H9 (cell line): Measurements from ENCODE around the gene EFHD2. TPM values are rescaled to one million over a fixed set of nuclear protein-coding genes. Genes with fewer than 3 reads are reported as not detected.
A peak's percentile ranks its signal among the peaks of the same experiment; 100 is the strongest.

ENCODE experiments used
- DNase-seq: peaks from one replicate; pipeline ENCODE4 v3.0.0-alpha.2; 2017
- H2AFZ ChIP-seq: one replicate; pipeline ENCODE4 v1.6.1; 2013; ENCODE audit warnings: mild to moderate bottlenecking, low read length, control low read depth, moderate library complexity
- H2AK5ac ChIP-seq: 2 replicates; pipeline ENCODE4 v1.6.1; 2013; ENCODE audit warnings: low read length, control low read depth, mixed read lengths; ENCODE audit not compliant: insufficient read length
- H2BK120ac ChIP-seq: one replicate; pipeline ENCODE4 v1.6.1; 2013; ENCODE audit warnings: low read depth, mild to moderate bottlenecking, low read length, control low read depth, inconsistent platforms; ENCODE audit not compliant: poor library complexity, severe bottlenecking
- H2BK12ac ChIP-seq: 2 replicates; pipeline ENCODE4 v1.6.1; 2013; ENCODE audit warnings: low read length, control low read depth, mixed read lengths, low read depth; ENCODE audit not compliant: insufficient read length
- H2BK15ac ChIP-seq: 2 replicates; pipeline ENCODE4 v1.6.1; 2013; ENCODE audit warnings: low read depth, low read length, control low read depth
- H2BK20ac ChIP-seq: one replicate; pipeline ENCODE4 v1.6.1; 2013; ENCODE audit warnings: low read depth, mild to moderate bottlenecking, low read length, control low read depth, inconsistent platforms; ENCODE audit not compliant: poor library complexity, severe bottlenecking
- H2BK5ac ChIP-seq: 2 replicates; pipeline ENCODE4 v1.6.1; 2013; ENCODE audit warnings: low read length, control low read depth, mixed read lengths; ENCODE audit not compliant: insufficient read length
- H3K14ac ChIP-seq: 2 replicates; pipeline ENCODE4 v1.6.1; 2013; ENCODE audit warnings: low read length, control low read depth; ENCODE audit not compliant: insufficient read depth
- H3K18ac ChIP-seq: 2 replicates; pipeline ENCODE4 v1.6.1; 2013; ENCODE audit warnings: low read depth, mild to moderate bottlenecking, mixed read lengths, low read length, control low read depth; ENCODE audit not compliant: insufficient read length
- H3K23ac ChIP-seq: 2 replicates; pipeline ENCODE4 v1.6.1; 2013; ENCODE audit warnings: low read length, control low read depth, mixed read lengths, low read depth; ENCODE audit not compliant: insufficient read length
- H3K23me2 ChIP-seq: 2 replicates; pipeline ENCODE4 v1.6.1; 2013; ENCODE audit warnings: low read depth, mild to moderate bottlenecking, mixed read lengths, low read length, control low read depth; ENCODE audit not compliant: insufficient read length, poor library complexity, severe bottlenecking
- H3K27ac ChIP-seq: 2 replicates; pipeline ENCODE4 v1.5.1; 2013; ENCODE audit warnings: low read length, control low read depth, mixed read lengths, low read depth; ENCODE audit not compliant: insufficient read length
- H3K27me3 ChIP-seq: 2 replicates; pipeline ENCODE4 v1.6.1; 2013; ENCODE audit warnings: low read length, control low read depth, inconsistent platforms; ENCODE audit not compliant: insufficient read depth
- H3K4ac ChIP-seq: 2 replicates; pipeline ENCODE4 v1.6.1; 2013; ENCODE audit warnings: low read depth, mild to moderate bottlenecking, control low read depth, inconsistent platforms, low read length, moderate library complexity
- H3K4me1 ChIP-seq: 2 replicates; pipeline ENCODE4 v1.6.1; 2013; ENCODE audit warnings: low read length, control low read depth, inconsistent platforms; ENCODE audit not compliant: insufficient read depth
- H3K4me2 ChIP-seq: 2 replicates; pipeline ENCODE4 v1.6.1; 2013; ENCODE audit warnings: low read length, control low read depth, mixed read lengths; ENCODE audit not compliant: insufficient read length, insufficient read depth
- H3K56ac ChIP-seq: 2 replicates; pipeline ENCODE4 v1.6.1; 2013; ENCODE audit warnings: low read depth, mild to moderate bottlenecking, mixed read lengths, low read length, control low read depth; ENCODE audit not compliant: insufficient read length
- H3K79me1 ChIP-seq: 2 replicates; pipeline ENCODE4 v1.6.1; 2013; ENCODE audit warnings: low read depth, mild to moderate bottlenecking, moderate library complexity, low read length, control low read depth, inconsistent platforms; ENCODE audit not compliant: insufficient read depth, poor library complexity, severe bottlenecking
- H3K79me2 ChIP-seq: 2 replicates; pipeline ENCODE4 v1.6.1; 2013; ENCODE audit warnings: low read length, control low read depth, inconsistent platforms; ENCODE audit not compliant: insufficient read depth
- H3K9ac ChIP-seq: 2 replicates; pipeline ENCODE4 v1.6.1; 2013; ENCODE audit warnings: low read length, control low read depth, mixed read lengths; ENCODE audit not compliant: insufficient read length; ENCODE audit errors: extremely low read depth
- H3K9me3 ChIP-seq: one replicate; pipeline ENCODE4 v1.6.1; 2013; ENCODE audit warnings: low read depth, low read length, inconsistent platforms; ENCODE audit not compliant: control insufficient read depth
- H3T11ph ChIP-seq: one replicate; pipeline ENCODE4 v1.6.1; 2013; ENCODE audit warnings: mild to moderate bottlenecking, low read length, control low read depth, inconsistent platforms
- H4K20me1 ChIP-seq: one replicate; pipeline ENCODE4 v1.6.1; 2013; ENCODE audit not compliant: control insufficient read depth, insufficient read length, insufficient read depth
- H4K5ac ChIP-seq: 2 replicates; pipeline ENCODE4 v1.6.1; 2013; ENCODE audit warnings: low read depth, mild to moderate bottlenecking, mixed read lengths, low read length, control low read depth; ENCODE audit not compliant: insufficient read length
- H4K8ac ChIP-seq: replicated peaks from 2 replicates; pipeline ENCODE4 v1.6.1; 2013; ENCODE audit warnings: low read length, control low read depth, mixed read lengths, low read depth; ENCODE audit not compliant: insufficient read length
- H4K91ac ChIP-seq: 2 replicates; pipeline ENCODE4 v1.6.1; 2013; ENCODE audit warnings: low read depth, mild to moderate bottlenecking, moderate library complexity, mixed read lengths, low read length, control low read depth; ENCODE audit not compliant: insufficient read length
- H3K27ac Mint-ChIP-seq, 3 experiments: 2 replicates in 2 of 3; 3 replicates in 1 of 3; pipeline ENCODE4 v1.8.0; 2020 to 2021; ENCODE audit warnings: mixed read lengths in 3 of 3, mild to moderate bottlenecking in 1 of 3, moderate library complexity in 1 of 3
- H3K27me3 Mint-ChIP-seq: 2 replicates; pipeline ENCODE4 v1.8.0; 2021; ENCODE audit warnings: low read depth, mild to moderate bottlenecking, moderate library complexity, mixed read lengths
- H3K36me3 Mint-ChIP-seq, 3 experiments: 2 replicates in 2 of 3; 3 replicates in 1 of 3; pipeline ENCODE4 v1.8.0; 2020 to 2021; ENCODE audit warnings: low read depth in 3 of 3, mixed read lengths in 3 of 3; ENCODE audit not compliant: insufficient read depth in 1 of 3
- H3K4me1 Mint-ChIP-seq, 2 experiments: 2 replicates each; pipeline ENCODE4 v1.8.0; 2020; ENCODE audit warnings: mixed read lengths in 2 of 2
- H3K4me3 Mint-ChIP-seq, 2 experiments: 2 replicates in 1 of 2; 3 replicates in 1 of 2; pipeline ENCODE4 v1.8.0; 2020 to 2021; ENCODE audit warnings: mild to moderate bottlenecking in 2 of 2, mixed read lengths in 2 of 2, moderate library complexity in 1 of 2
- H3K9me3 Mint-ChIP-seq, 2 experiments: 2 replicates in 1 of 2; 3 replicates in 1 of 2; pipeline ENCODE4 v1.8.0; 2020; ENCODE audit warnings: mild to moderate bottlenecking in 2 of 2, mixed read lengths in 2 of 2, moderate library complexity in 1 of 2
- CTCF ChIP-seq: fragments of 200-600 bp; sonication (generic); conservative IDR thresholded peaks from 3 replicates; pipeline ENCODE4 v1.8.0; 2021; ENCODE audit warnings: antibody characterized with exemption, mild to moderate bottlenecking
- WGBS: extraction: QIAGEN DNeasy Blood & Tissue Kit; methylation state at CpG from one replicate; pipeline ENCODE4 v1.1.7; 2013; ENCODE audit warnings: missing lambda C conversion rate, low lambda C conversion rate, mixed read lengths; ENCODE audit not compliant: insufficient read length; ENCODE audit errors: extremely low coverage; 5-methylcytosine and 5-hydroxymethylcytosine counted together
- total RNA-seq: library from RNA; stranded (reverse); gene quantifications from 2 replicates; pipeline ENCODE4 v1.2.1, GENCODE V29; 2021

The EFHD2 gene
- total RNA-seq, 1 experiment from 2014 or later, result 16.5 TPM

- H3K27me3 ChIP-seq, result peaks cover 4% of the 10 kb centered on the region; the same call in 1 of the 2 replicates
- H3T11ph ChIP-seq, result no peak overlapping the region
- TF ChIP-seq CTCF, result no peak
- no peaks in the 10 kb centered on the region for H3K4me1 ChIP-seq
- no peak overlapping the region for H3K14ac ChIP-seq
- H4K8ac ChIP-seq, result no peak overlapping the region
- H2BK12ac ChIP-seq, result no peak overlapping the region
- H3K4me2 ChIP-seq, result no peak overlapping the region
- no peak overlapping the region for H2AFZ ChIP-seq
- no peak overlapping the region for H2BK5ac ChIP-seq
- no peak overlapping the region for H3K9ac ChIP-seq
- Mint-ChIP-seq H3K4me1 (peaks cover 28 to 39% of the 10 kb centered on the region in 2 experiments), H3K27ac (no peak overlapping the region), H3K9me3 (no peaks in the 10 kb centered on the region), H3K36me3 (peaks cover 0 to 2% (median 2%) of the 10 kb centered on the region in 3 experiments; a peak in 3 of 7 replicates), H3K4me3 (peak overlapping the region; percentile 45 to 88; a peak in 4 of 5 replicates), H3K27me3 (peaks cover 61% of the 10 kb centered on the region)
- H3K4ac ChIP-seq, result no peak overlapping the region
- no CpG with 5 or more reads among the region's 12 CpGs for WGBS
- H2BK20ac ChIP-seq, result no peak overlapping the region
- no peak overlapping the region for H3K27ac ChIP-seq
- H4K5ac ChIP-seq, result no peak overlapping the region
- no peak overlapping the region for H2BK120ac ChIP-seq
- H4K20me1 ChIP-seq, result no peaks in the 10 kb centered on the region
- no peak overlapping the region for H2AK5ac ChIP-seq
- peaks cover 9% of the 10 kb centered on the region for H3K23me2 ChIP-seq
- H2BK15ac ChIP-seq, result no peak overlapping the region
- H3K79me2 ChIP-seq, result no peaks in the 10 kb centered on the region
- H3K56ac ChIP-seq, result no peak overlapping the region
- H3K23ac ChIP-seq, result no peak overlapping the region
- no peaks in the 10 kb centered on the region for H3K9me3 ChIP-seq
- no peak for DNase-seq
- no peak overlapping the region for H3K18ac ChIP-seq
- H3K79me1 ChIP-seq, result no peaks in the 10 kb centered on the region
- H4K91ac ChIP-seq, result no peak overlapping the region
Observed at GRCh38 chr1:15411593-15412137, 2.0 kb downstream of the EFHD2 start.
